ENCODE measurements around the gene ATP8B2.
"Not testable (repeated sequence)": the region's sequence is repeated elsewhere in the genome, so short reads cannot be mapped to it uniquely, and the experiment has no call there.

The ATP8B2 gene

DNA sequence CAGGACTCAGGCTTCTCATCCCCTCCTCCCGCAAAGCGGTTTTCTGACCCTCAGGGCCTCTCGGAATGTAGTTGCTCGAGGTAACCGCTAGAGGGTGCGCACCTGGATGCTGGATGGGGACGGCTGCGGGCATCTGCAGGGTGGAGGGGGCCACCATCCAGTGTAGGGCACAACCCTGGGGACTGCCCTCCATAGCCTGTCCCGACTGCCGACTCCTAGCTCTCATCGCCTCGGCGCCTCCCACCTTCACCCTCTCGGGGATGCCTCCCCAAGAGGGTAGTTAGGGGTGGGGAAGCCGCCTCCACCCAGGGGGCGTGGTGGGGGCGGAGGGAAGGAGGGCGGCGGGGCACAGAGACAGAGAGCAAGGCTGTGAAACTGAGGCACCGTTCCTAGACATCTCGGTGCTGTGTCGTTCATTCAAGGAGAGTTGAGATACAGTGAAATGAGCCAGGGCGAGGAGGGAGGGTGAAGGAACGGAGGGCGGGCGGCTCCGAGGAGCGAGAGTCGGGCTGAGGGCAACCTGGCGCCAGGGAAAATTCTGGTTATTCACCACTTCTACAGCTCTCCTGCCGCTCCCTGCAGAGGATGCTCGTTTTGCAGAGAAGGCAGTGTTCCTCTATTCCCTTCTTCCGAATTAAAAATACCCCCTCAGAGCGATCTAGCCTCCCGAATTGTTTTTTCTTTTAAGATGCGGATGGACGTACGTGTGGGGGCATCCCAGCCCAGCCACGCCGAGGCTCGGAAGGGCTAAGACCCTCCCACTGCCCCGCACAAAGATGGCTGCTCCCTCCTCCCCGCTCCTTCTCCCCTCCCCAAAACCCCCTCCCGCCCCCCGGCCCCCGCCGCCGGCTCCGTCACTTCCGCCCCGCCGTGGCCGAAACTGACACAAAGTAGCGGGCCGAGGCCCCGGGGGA, at the start of gene ATP8B2:
Gene ATP8B2 (plus strand): TSS at position 857 of the 914 bp plus-strand sequence. CDS start 2,617 bp downstream, outside the sequence.
- no peak for DNase-seq (ENCODE audit: low read depth)

DNA sequence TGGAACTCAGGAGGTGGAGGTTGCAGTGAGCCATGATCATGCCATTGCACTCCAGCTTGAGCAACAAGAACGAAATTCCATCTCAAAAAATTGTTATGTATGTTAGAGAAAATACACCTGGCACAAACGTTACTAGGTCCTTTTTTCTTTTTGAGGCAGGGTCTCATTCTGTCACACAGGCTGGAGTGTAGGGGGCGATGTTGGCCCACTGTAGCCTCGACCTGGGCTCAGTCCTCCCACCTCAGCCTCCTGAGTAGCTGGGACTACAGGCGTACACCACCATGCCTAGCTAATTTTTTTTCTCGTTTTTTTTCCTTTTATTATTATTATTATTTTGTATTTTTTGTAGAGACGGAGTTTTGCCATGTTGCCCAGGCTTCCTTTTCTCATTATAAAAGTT, 48.5 kb upstream of the ATP8B2 start:
- peak; percentile 21 for DNase-seq (ENCODE audit: low read depth)

DNA sequence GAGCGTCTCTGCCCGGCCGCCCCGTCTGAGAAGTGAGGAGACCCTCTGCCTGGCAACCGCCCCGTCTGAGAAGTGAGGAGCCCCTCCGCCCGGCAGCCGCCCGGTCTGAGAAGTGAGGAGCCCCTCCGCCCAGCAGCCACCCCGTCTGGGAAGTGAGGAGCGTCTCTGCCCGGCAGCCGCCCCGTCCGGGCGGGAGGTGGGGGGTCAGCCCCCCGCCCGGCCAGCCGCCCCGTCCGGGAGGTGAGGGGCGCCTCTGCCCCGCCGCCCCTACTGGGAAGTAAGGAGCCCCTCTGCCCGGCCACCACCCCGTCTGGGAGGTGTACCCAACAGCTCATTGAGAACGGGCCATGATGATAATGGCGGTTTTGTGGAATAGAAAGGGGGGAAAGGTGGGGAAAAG, 37.7 kb upstream of the ATP8B2 start:
- not testable (repeated sequence) for DNase-seq (ENCODE audit: low read depth)

DNA sequence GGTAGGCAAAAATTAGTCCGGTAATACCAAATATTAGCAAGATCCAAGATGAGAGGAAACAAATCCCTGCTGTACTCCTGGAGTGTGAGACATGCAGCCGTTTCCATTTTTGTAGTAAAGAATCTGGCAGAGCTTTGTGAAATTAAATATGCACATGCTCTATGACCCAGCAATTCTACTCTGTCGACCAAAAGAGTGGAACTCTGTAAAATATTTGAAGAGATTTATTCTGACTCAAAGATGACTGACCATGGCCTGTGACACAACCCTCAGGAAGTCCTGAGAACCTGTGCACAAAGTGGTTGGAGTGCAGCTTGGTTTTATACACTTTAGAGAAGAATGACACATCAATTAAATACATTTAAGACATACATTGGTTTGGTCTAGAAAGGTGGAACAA, 36.7 kb upstream of the ATP8B2 start:
- no peak for DNase-seq (ENCODE audit: low read depth)

DNA sequence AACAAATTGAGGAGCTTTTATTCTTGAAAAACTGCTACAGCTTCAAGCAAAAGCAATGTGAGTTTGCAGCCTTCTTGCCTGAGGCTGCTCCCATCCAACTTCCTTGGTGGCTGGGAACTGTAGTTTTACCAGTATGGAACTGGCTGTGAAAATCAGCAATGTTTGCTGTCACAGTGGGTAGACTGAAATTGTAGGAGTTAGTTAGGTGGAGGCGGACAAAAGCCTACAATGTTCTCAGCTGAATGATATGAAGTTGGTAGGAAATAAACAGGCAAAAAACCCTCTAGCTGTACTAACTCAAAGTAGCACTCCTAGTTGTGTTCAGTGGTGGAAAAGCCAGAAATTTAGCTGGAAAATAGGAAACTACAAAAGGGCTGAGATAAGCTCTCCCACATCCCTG, 34.4 kb upstream of the ATP8B2 start:
- no peak for DNase-seq (ENCODE audit: low read depth)

GRCh38 chr1:154295408-154296235, 29.7 kb upstream of the ATP8B2 start:
- DNase-seq (ENCODE audit: low read depth): no peak

GRCh38 chr1:154301582-154301981, 23.7 kb upstream of the ATP8B2 start:
- no peak for DNase-seq (ENCODE audit: low read depth)

- DNase-seq (ENCODE audit: low read depth): no peak
These were observed 20.5 kb upstream of the ATP8B2 start for GRCh38 chr1:154304664-154305337.

GRCh38 chr1:154306151-154306550, 19.2 kb upstream of the ATP8B2 start:
- DNase-seq (ENCODE audit: low read depth): no peak

GRCh38 chr1:154307670-154308270, 17.6 kb upstream of the ATP8B2 start:
- not testable (repeated sequence) for DNase-seq (ENCODE audit: low read depth)

- not testable (repeated sequence) for DNase-seq (ENCODE audit: low read depth)
These were observed 16.2 kb upstream of the ATP8B2 start for GRCh38 chr1:154309136-154309535.

DNA sequence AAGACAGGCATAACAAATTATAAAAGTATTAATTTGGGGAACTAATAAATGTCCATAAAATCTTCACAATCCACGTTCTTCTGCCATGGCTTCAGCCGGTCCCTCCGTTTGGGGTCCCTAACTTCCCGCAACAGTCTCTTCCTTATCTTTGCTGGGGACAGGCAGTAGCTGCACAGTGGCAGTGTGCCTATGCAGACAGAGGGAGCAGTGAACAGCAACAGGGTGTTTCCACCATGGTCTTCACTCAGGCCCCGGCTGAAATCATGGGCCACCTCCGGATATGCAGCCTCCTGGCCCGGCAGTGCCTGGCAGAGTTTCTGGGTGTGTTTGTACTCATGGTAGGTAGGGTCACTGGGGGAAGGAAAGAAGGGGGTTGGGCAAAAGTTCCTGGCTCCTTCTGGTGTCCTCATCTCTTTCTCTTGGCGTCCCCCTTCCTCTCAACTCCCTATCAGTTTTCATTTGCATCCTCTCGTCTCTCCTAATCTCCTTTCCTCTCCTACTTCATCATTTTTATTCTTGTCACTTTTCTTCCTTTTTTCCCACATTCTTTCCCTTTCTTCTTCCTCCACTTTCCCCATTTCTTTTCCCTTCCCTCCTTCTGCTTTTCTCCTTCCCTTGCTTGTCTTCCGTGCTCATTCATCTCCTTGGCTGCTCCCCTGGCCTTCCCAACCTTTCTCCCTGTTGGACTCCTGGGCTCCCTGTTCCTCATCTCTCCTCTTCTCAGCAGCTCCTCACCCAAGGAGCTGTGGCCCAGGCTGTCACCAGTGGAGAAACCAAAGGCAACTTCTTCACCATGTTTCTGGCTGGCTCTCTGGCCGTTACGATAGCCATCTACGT, 12.9 kb upstream of the ATP8B2 start:
- not testable (repeated sequence) for DNase-seq (ENCODE audit: low read depth)

DNA sequence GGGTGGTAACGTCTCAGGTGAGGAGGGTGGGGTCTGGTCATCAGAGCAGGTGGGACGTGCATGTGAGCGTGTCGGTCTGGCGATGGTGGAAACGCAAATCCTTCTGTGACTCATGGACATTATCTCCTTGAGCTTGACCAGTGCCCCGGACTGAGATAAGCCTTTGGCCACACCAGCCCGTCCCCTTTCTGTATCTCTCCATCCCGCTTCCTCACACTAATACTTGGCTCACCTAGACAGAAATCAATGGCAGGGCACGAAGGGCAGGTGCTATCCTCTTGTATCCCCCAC, 12.3 kb upstream of the ATP8B2 start:
- no peak for DNase-seq (ENCODE audit: low read depth)

GRCh38 chr1:154314226-154314625, 11.1 kb upstream of the ATP8B2 start:
- not testable (repeated sequence) for DNase-seq (ENCODE audit: low read depth)

GRCh38 chr1:154316704-154317103, 8.6 kb upstream of the ATP8B2 start:
- no peak for DNase-seq (ENCODE audit: low read depth)

- DNase-seq (ENCODE audit: low read depth): no peak
These were observed 6.9 kb upstream of the ATP8B2 start for GRCh38 chr1:154318386-154318785.

DNA sequence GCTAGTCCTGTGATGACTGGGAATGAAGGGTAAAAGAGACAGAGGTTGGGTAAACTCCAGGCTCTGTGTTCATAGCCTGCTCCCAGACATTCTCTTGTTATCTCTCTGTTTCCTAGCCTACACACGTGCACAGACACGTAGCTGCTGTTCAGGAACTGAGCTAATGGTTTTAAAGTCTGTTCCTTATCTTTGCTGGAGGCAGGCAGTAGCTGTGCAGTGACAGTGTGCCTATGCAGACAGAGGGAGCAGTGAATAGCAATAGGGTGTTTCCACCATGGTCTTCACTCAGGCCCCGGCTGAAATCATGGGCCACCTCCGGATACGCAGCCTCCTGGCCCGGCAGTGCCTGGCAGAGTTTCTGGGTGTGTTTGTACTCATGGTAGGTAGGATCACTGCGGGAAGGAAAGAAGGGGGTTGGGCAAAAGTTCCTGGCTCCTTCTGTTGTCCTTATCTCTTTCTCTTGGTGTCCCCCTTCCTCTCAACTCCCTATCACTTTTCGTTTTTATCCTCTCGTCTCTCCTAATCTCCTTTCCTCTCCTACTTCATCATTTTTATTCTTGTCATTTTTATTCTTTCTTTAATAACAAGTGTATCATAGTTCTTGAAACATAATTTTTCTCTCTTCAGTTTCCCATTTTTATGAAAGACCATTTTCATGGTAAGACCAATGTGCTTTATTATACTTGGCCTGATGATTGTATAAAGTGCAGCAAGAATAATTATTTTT, 4.3 kb upstream of the ATP8B2 start, which contains the start of gene AQP10:
Gene AQP10 (plus strand): TSS at position 212 of the 727 bp plus-strand sequence. CDS start 63 bp downstream, at position 275.
- no peak for DNase-seq (ENCODE audit: low read depth)

DNA sequence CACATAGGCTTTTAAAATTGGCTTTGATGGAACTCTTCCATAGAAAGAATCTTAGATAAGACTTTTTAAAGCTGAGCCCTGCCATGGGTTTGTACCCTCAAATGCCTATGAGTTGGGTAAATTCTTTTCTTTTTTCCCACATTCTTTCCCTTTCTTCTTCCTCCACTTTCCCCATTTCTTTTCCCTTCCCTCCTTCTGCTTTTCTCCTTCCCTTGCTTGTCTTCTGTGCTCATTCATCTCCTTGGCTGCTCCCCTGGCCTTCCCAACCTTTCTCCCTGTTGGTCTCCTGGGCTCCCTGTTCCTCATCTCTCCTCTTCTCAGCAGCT, 3.8 kb upstream of the ATP8B2 start:
- DNase-seq (ENCODE audit: low read depth): not testable (repeated sequence)

DNA sequence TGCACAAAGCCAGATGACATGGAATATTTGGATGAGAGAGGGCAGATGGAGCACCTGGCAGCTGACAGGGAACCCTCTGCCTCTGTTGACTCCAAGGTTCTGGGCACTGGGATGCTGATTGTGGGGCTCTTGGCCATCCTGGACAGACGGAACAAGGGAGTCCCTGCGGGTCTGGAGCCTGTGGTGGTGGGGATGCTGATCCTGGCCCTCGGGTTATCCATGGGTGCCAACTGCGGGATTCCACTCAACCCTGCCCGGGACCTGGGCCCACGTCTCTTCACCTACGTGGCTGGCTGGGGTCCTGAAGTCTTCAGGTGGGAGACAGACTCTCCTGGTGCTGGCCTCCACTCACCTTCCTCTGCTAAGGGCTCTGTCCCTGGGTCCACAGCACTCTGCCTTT, 1.8 kb upstream of the ATP8B2 start:
- DNase-seq (ENCODE audit: low read depth): no peak

DNA sequence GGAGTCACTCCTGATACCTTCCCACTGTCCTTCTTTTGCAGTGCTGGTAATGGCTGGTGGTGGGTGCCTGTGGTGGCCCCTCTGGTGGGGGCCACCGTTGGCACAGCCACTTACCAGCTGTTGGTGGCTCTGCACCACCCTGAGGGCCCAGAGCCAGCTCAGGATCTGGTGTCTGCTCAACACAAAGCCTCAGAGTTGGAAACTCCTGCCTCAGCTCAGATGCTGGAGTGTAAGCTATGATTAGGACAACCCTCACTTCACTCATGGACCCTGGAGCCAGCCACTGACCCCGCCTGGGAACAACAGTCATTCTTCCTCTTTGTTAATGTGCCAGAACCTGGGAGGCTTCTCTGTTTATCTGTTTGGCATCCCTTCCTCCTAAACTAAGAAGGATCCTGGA, 1.1 kb upstream of the ATP8B2 start:
- no peak for DNase-seq (ENCODE audit: low read depth)
